ENCODE results near the gene RCVRN.

RCVRN gene

GRCh38 chr17:9874722-9875121 lies 30.3 kb downstream of the RCVRN start:
- no peak overlapping the region for H3K4me2 ChIP-seq (ENCODE audit: low read depth, low read length, poor library complexity, severe bottlenecking)

GRCh38 chr17:9872852-9873251 lies 32.2 kb downstream of the RCVRN start:
- H3K27me3 ChIP-seq (ENCODE audit: insufficient read depth, low read length, poor library complexity, severe bottlenecking), result no peaks in the 10 kb centered on the region
- H3K9me2 ChIP-seq (replicated peaks; ENCODE audit: low read depth, low read length), result no peaks in the 10 kb centered on the region
- H3K79me2 ChIP-seq (ENCODE audit: insufficient read depth, low read length), result no peaks in the 10 kb centered on the region
- no peaks in the 10 kb centered on the region for H3K4me1 ChIP-seq (ENCODE audit: insufficient read depth, low read length, poor library complexity, severe bottlenecking)
- H2AFZ ChIP-seq (ENCODE audit: low read length), result no peak overlapping the region
- H3K4me2 ChIP-seq (ENCODE audit: low read depth, low read length, poor library complexity, severe bottlenecking), result no peak overlapping the region
- H3K9me3 ChIP-seq (ENCODE audit: insufficient read depth, low read depth, low read length), result no peaks in the 10 kb centered on the region
- H3K4me3 ChIP-seq (ENCODE audit: low read length, poor library complexity, severe bottlenecking), result no peak overlapping the region
- H3F3A ChIP-seq (ENCODE audit: low read depth), result no peaks in the 10 kb centered on the region
- no peaks in the 10 kb centered on the region for H3K36me3 ChIP-seq (ENCODE audit: insufficient read depth, low read length)
- no peak for TF ChIP-seq CTCF (conservative IDR thresholded peaks at IDR 0.05; ENCODE audit: low read length)
- TF ChIP-seq EZH2phosphoT487 (IDR thresholded peaks at IDR 0.05; ENCODE audit: borderline replicate concordance), result no peak
- no peak overlapping the region for H3K9ac ChIP-seq (ENCODE audit: low read depth, low read length, poor library complexity, severe bottlenecking)
- H4K20me1 ChIP-seq (ENCODE audit: insufficient read depth, low read length, poor library complexity, severe bottlenecking), result no peaks in the 10 kb centered on the region

More at GRCh38 chr17:9874722-9875121, 30.3 kb downstream of the RCVRN start:
- Histone ChIP-seq H3K9me2 (replicated peaks; ENCODE audit: low read depth, low read length) (no peaks in the 10 kb centered on the region), H3K4me1 (ENCODE audit: insufficient read depth, low read length, poor library complexity, severe bottlenecking) (no peaks in the 10 kb centered on the region), H3K79me2 (ENCODE audit: insufficient read depth, low read length) (no peaks in the 10 kb centered on the region), H3K9me3 (ENCODE audit: insufficient read depth, low read depth, low read length) (no peaks in the 10 kb centered on the region), H3K27me3 (ENCODE audit: insufficient read depth, low read length, poor library complexity, severe bottlenecking) (no peaks in the 10 kb centered on the region), H4K20me1 (ENCODE audit: insufficient read depth, low read length, poor library complexity, severe bottlenecking) (no peaks in the 10 kb centered on the region), H3F3A (ENCODE audit: low read depth) (no peaks in the 10 kb centered on the region), H3K9ac (ENCODE audit: low read depth, low read length, poor library complexity, severe bottlenecking) (no peak overlapping the region), H3K36me3 (ENCODE audit: insufficient read depth, low read length) (no peaks in the 10 kb centered on the region), H3K4me3 (ENCODE audit: low read length, poor library complexity, severe bottlenecking) (no peak overlapping the region), H2AFZ (ENCODE audit: low read length) (no peak overlapping the region)
- TF ChIP-seq EZH2phosphoT487 (IDR thresholded peaks at IDR 0.05; ENCODE audit: borderline replicate concordance), result no peak
- TF ChIP-seq CTCF (conservative IDR thresholded peaks at IDR 0.05; ENCODE audit: low read length), result no peak

GRCh38 chr17:9868552-9868951 lies 36.5 kb downstream of the RCVRN start:
- H3K9me2 ChIP-seq (replicated peaks; ENCODE audit: low read depth, low read length), result no peaks in the 10 kb centered on the region
- H3K4me3 ChIP-seq (ENCODE audit: low read length, poor library complexity, severe bottlenecking), result no peak overlapping the region
- no peak overlapping the region for H3K4me2 ChIP-seq (ENCODE audit: low read depth, low read length, poor library complexity, severe bottlenecking)
- H3F3A ChIP-seq (ENCODE audit: low read depth), result no peaks in the 10 kb centered on the region
- no peak overlapping the region for H3K9ac ChIP-seq (ENCODE audit: low read depth, low read length, poor library complexity, severe bottlenecking)
- no peak overlapping the region for H2AFZ ChIP-seq (ENCODE audit: low read length)
- H3K9me3 ChIP-seq (ENCODE audit: insufficient read depth, low read depth, low read length), result no peaks in the 10 kb centered on the region
- H3K27me3 ChIP-seq (ENCODE audit: insufficient read depth, low read length, poor library complexity, severe bottlenecking), result no peaks in the 10 kb centered on the region
- no peaks in the 10 kb centered on the region for H4K20me1 ChIP-seq (ENCODE audit: insufficient read depth, low read length, poor library complexity, severe bottlenecking)
- H3K36me3 ChIP-seq (ENCODE audit: insufficient read depth, low read length), result no peaks in the 10 kb centered on the region
- TF ChIP-seq CTCF (conservative IDR thresholded peaks at IDR 0.05; ENCODE audit: low read length), result no peak
- no peak for TF ChIP-seq EZH2phosphoT487 (IDR thresholded peaks at IDR 0.05; ENCODE audit: borderline replicate concordance)
- no peaks in the 10 kb centered on the region for H3K4me1 ChIP-seq (ENCODE audit: insufficient read depth, low read length, poor library complexity, severe bottlenecking)
- H3K79me2 ChIP-seq (ENCODE audit: insufficient read depth, low read length), result no peaks in the 10 kb centered on the region

Measured in Loucy (cell line).